Fibroblast of upper back skin (primary cell): ENCODE results near the gene ZNF841.
"Not testable (repeated sequence)": the region's sequence is repeated elsewhere in the genome, so short reads cannot be mapped to it uniquely, and the experiment has no call there.

Experiments
- DNase-seq: peaks from one replicate; pipeline ENCODE4 v3.0.0-alpha.2; 2013

The ZNF841 gene

GRCh38 chr19:52095172-52096014, at the start of gene ZNF841:
TSS of gene ZNF841 (minus strand) at chr19:52095765. CDS start at chr19:52084801, 10,964 bp downstream.
- DNase-seq = peak; percentile 91

GRCh38 chr19:52142001-52142595, 46.5 kb upstream of the ZNF841 start:
- no peak for DNase-seq

GRCh38 chr19:52141203-52141602, 45.6 kb upstream of the ZNF841 start:
- DNase-seq = no peak

- no peak for DNase-seq
These were observed 44.6 kb upstream of the ZNF841 start for GRCh38 chr19:52140032-52140710.

- DNase-seq = peak; percentile 94
These were observed 43.9 kb upstream of the ZNF841 start, which contains the start of gene ZNF616 for GRCh38 chr19:52139252-52140031. TSS of gene ZNF616 (minus strand) at chr19:52139938. CDS start at chr19:52130512, 9,426 bp downstream.

- DNase-seq = no peak
These were observed 43.4 kb upstream of the ZNF841 start for GRCh38 chr19:52138983-52139251.

- DNase-seq = peak; percentile 32
These were observed 42.9 kb upstream of the ZNF841 start for GRCh38 chr19:52138278-52138982.

GRCh38 chr19:52120286-52120685, 24.7 kb upstream of the ZNF841 start:
- no peak for DNase-seq

GRCh38 chr19:52115526-52116053, 20.0 kb upstream of the ZNF841 start:
- no peak for DNase-seq

- no peak for DNase-seq
These were observed 19.1 kb upstream of the ZNF841 start for GRCh38 chr19:52114691-52115090.

- DNase-seq = no peak
These were observed 17.1 kb upstream of the ZNF841 start for GRCh38 chr19:52112624-52113023.

- DNase-seq = no peak
These were observed 15.2 kb upstream of the ZNF841 start for GRCh38 chr19:52110780-52111179.

GRCh38 chr19:52102782-52103181, 7.2 kb upstream of the ZNF841 start:
- DNase-seq = no peak

GRCh38 chr19:52101866-52102562, 6.4 kb upstream of the ZNF841 start:
- DNase-seq = no peak

GRCh38 chr19:52099497-52100138, 4.1 kb upstream of the ZNF841 start:
- no peak for DNase-seq

- not testable (repeated sequence) for DNase-seq
These were observed 851 bp upstream of the ZNF841 start for GRCh38 chr19:52096416-52096815.

GRCh38 chr19:52094526-52095130, 937 bp downstream of the ZNF841 start:
- no peak for DNase-seq

- DNase-seq = no peak
These were observed 9.1 kb downstream of the ZNF841 start for GRCh38 chr19:52086481-52086880.

GRCh38 chr19:52070496-52070895, 25.1 kb downstream of the ZNF841 start:
- DNase-seq = no peak

GRCh38 chr19:52069653-52070052, 25.9 kb downstream of the ZNF841 start:
- DNase-seq = no peak
